Stimulated activated CD8-positive, alpha-beta memory T cell treated with anti-CD3 and anti-CD28 coated beads, Interleukin-7, amount 100 ng/mL, for 48 hours (primary cell): ENCODE measurements around the gene AKR1B1.
"Not testable (repeated sequence)": the region's sequence is repeated elsewhere in the genome, so short reads cannot be mapped to it uniquely, and the experiment has no call there.

Source experiments
- DNase-seq, 2 donors: peaks; one replicate each; pipeline ENCODE4 v3.0.0-alpha.2; 2020; ENCODE audit warnings: low read depth in 1 of 2; ENCODE audit errors: extremely low read depth in 1 of 2

The AKR1B1 gene

GRCh38 chr7:134458806-134459698 lies at the start of gene AKR1B1:
AKR1B1 (minus strand) TSS chr7:134459100; CDS start chr7:134459062, 38 bp downstream.
- DNase-seq = peak; percentile 77 to 84

- no peak for DNase-seq
These were observed 47.0 kb upstream of the AKR1B1 start for GRCh38 chr7:134505856-134506255.

DNA sequence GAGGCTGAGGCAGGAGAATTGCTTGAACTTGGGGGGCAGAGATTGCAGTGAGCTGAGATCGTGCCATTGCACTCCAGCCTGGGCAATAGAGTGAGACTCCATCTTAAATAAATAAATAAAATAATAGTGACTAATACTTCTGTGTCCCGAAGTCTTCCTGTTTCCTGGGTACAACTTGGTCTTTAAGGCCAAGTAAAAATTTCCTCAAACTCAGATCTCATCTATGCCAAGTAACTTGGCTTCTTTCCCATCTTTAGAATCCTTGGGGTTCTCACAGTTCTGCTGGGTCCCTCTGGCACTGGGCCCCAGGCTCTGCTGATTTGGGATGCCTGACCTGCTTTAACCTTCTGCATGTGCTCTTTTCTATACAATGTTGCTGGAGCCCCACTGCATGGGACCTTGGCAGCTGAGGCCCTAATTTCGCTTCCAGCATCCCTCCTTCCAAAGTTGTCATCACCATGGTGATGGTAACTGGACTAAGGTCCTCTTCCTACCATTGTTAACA lies 45.8 kb upstream of the AKR1B1 start:
- DNase-seq = no peak

DNA sequence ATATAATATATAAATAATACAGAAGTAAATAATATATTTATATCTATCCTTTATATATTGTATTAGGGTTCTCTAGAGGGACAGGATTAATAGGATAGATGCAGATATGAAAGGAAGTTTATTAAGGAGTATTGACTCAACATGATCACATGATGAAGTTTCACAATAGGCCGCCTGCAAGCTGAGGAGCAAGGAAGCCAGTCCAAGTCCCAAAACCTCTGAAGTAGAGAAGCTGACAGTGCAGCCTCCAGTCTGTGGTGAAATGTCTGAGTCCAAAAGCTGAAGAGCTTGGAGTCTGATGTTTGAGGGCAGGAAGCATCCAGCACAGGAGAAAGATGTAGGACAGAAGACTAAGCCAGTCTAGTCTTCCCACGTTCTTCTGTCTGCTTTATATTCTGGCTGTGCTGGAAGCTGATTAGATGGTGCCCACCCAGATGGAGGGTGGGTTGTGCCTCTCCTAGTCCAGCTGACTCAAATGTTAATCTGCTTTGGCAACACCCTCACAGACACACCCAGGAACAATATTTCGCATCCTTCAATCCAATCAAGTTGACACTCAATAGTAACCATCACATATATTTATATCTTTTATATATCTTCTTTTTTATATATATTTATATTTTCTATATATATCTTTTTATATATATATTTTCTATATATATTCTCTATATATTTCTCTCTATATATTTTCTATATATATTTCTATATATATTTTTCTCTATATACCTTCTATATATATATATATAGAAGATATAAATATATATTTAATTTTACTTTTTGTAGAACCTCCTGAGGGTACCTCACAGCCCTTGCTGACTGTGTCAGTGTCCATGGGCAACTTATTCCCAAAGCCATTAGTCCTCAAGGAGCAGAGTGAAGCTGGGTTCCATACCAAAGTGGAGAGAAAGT lies 43.8 kb upstream of the AKR1B1 start:
- DNase-seq = no peak

DNA sequence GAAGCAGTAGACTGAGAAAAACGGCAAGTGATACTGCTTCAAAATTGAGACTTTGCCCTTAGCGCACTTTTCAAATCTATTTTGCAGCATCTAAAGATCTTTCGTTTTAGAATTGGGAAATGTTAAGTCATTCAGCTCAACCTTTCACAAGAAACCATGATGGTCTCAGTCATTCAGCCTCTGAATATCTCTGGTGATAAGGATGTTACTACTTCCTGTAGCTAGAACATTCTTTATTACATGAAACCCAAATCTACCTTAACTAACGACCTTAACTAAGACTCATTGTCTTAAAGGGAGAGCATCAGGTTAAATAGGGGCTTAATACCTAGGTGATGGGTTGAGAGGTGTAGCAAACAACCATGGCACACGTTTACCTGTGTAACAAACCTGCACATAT lies 42.1 kb upstream of the AKR1B1 start:
- no peak for DNase-seq

DNA sequence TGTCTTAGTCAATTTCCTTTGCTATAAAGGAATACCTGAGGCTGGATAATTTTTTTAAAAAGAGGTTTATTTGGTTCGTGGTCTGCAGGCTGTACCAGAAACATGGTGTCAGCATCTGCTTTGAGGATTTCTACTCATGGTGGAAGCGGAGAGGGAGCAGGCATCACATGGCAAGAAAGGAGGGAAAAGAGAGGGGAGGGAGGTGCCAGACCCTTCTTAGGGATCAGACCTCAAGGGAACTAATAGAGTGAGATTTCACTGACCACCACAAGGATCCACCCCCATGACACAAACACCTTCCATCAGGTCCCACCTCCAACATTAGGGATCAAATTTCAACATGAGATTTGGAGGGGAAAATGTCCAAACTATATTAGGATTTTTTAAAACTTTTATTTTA lies 41.5 kb upstream of the AKR1B1 start:
- no peak for DNase-seq

- no peak for DNase-seq
These were observed 36.6 kb upstream of the AKR1B1 start for GRCh38 chr7:134495546-134495945.

- no peak for DNase-seq
These were observed 34.2 kb upstream of the AKR1B1 start for GRCh38 chr7:134493091-134493490.

GRCh38 chr7:134487721-134488120 lies 28.8 kb upstream of the AKR1B1 start:
- DNase-seq = not testable (repeated sequence)

- DNase-seq = no peak
These were observed 26.3 kb upstream of the AKR1B1 start for GRCh38 chr7:134485203-134485602.

DNA sequence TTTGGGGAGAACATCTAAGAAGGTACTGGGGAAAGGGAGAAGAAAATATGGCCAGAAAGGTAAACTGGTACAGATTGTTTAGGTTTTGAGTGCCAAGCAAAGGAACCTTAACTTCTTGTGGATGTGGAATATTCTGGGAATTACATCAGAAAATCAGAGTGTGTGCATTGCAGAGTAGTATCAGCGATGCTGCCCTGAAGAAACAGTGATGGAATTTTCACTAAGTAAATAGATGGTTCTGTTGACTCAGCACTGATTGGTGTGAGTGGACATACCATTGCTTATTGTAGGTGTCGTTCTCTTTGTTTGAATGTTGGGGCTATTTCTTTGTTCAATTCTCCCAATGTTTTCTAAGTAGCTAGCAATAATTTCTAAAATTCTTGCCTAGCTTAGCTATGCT lies 24.4 kb upstream of the AKR1B1 start:
- no peak for DNase-seq

DNA sequence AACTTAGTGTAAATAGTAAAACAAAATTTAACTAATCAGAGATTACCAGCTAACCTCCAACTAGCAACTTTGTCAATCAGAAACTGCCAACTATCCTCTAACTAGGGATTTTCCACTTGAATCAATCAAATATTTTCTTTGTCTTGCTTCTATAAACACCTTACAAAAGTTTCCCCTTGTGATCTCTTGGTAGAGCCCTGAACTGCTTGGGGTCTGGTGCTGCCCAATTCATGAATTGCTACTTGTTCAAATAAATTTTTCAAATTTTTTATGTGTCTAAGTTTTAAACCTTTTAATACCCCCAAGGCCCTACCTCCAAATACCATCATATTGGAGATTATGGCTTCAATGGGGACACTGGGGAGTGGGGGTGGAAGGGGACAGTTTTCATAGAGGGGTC lies 24.0 kb upstream of the AKR1B1 start:
- DNase-seq = no peak

DNA sequence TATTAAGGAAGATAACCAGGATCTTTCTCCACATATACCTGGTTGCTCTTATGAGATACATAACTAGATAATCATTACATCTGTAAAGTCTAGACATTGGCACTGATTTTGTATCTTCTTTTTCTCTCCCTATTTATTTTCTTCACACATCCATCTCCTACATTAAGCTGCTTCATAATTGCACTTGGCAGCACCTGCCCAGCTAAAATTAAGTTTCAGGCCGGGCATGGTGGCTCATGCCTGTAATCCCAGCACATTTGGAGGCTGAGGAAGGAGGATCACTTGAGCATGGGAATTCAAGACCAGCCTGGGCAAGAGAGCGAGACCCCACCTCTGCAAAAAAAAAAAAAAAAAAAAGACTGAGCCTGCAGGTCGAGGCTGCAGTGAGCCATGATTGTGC lies 22.3 kb upstream of the AKR1B1 start:
- DNase-seq = no peak

GRCh38 chr7:134480730-134481129 lies 21.8 kb upstream of the AKR1B1 start:
- DNase-seq = no peak

GRCh38 chr7:134480202-134480601 lies 21.3 kb upstream of the AKR1B1 start:
- no peak for DNase-seq

GRCh38 chr7:134478707-134479106 lies 19.8 kb upstream of the AKR1B1 start:
- DNase-seq = no peak

DNA sequence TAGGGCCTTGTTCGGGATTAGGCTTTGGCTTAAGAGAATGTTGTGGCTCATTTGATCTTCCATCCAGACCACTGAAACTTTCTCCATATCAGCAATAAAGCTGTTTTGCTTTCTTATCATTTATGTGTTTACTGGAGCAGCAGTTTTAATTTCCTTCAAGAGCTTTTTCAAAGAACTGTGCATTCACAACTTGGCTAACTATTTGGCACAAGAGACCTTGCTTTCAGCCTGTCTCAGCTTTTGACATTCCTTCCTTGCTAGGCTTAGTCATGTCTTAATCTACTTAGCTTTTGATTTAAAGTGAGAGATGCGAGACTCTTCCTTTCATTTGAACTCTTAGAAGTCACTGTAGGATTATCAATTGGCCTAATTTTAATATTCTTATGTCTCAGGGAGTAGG lies 19.1 kb upstream of the AKR1B1 start:
- DNase-seq = no peak

GRCh38 chr7:134476044-134476443 lies 17.1 kb upstream of the AKR1B1 start:
- no peak for DNase-seq

DNA sequence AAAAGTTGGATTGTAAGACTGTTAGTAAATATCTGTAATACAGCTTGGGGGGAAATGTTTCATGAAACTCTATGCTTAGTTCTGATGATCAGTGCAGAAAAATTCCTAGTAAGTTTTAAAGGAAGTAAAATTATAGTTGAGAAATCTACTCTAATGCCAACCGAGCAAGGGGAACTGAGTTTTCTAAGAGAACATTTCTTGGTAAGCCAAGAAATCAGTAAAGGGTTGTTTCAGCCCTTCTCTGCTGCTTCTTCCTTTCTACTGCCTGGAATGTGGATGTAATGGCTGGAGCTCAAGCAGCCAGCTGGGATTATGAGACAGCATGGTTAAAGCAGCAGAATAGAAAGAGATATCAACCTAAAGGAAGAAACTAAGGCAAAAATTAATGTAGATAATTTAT lies 15.9 kb upstream of the AKR1B1 start:
- no peak for DNase-seq

- no peak for DNase-seq
These were observed 15.0 kb upstream of the AKR1B1 start for GRCh38 chr7:134473861-134474291.

DNA sequence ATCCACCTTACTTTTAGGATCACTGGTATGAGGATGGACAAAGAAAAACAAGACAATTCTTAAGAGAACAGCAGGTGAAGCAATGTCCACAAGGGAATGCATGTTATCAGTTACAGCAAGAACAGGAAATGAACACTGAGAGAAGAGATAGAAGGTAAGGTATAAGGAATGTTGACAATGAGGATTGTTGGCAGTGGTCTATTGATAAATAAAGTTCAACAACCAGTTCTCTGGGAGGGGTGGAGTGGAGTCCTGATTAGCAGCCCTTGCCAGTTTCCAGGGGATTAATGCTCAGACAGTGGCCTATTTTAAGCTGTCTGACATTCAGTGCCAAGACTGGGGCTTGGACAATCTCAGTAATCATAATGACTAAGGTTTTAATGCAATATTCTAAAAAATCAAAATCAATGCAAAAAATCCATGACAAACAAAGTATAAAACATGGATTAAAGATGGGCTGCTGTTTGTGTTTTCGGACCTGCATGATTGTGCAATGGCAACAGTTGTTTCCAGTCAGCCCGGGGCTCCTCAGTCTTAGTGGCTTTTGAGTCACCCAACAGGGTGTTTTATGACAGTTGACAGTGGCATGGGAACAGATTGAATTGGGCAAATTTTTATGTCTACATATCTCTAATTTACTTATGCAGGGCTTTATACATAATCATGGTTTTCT lies 13.8 kb upstream of the AKR1B1 start:
- DNase-seq = no peak
